Body of pancreas (tissue), 4 donors: ENCODE data around the gene ANKRD39. TPM values are rescaled to one million over a fixed set of nuclear protein-coding genes. Genes with fewer than 3 reads are reported as not detected.

Experiments
- ATAC-seq: fragments of 150-250 bp; one replicate; pipeline ENCODE4 v1.9.1; 2016
- DNase-seq, 4 donors: peaks; one replicate each; pipeline ENCODE4 v3.0.0-alpha.2; 2019
- H3K27ac ChIP-seq, 4 donors: fragments of 200-600 bp; sonication (generic); 1 replicate in 3 of 4; 2 replicates in 1 of 4; pipeline versions ENCODE4 v1.5.1 to v1.6.1; 2016 to 2019; ENCODE audit warnings: mild to moderate bottlenecking in 1 of 4, mixed read lengths in 1 of 4, moderate library complexity in 1 of 4
- H3K27me3 ChIP-seq, 2 donors: fragments of 200-600 bp; sonication (generic); one replicate each; pipeline ENCODE4 v1.6.0; 2016; ENCODE audit warnings: mild to moderate bottlenecking in 1 of 2
- H3K36me3 ChIP-seq, 2 donors: fragments of 200-600 bp; sonication (generic); replicated peaks in 1 of 2; 2 replicates each; pipeline ENCODE4 v1.5.1; 2016; ENCODE audit warnings: low read depth in 2 of 2; ENCODE audit not compliant: insufficient read depth in 1 of 2
- H3K4me1 ChIP-seq: fragments of 200-600 bp; sonication (generic); one replicate; pipeline ENCODE4 v1.6.0; 2016
- H3K4me3 ChIP-seq, 2 donors: fragments of 200-600 bp; sonication (generic); 1 replicate in 1 of 2; 2 replicates in 1 of 2; pipeline ENCODE4 v1.5.1; 2016 to 2019
- H3K9me3 ChIP-seq, 3 donors: fragments of 200-600 bp; sonication (generic); 1 replicate in 2 of 3; 2 replicates in 1 of 3; pipeline ENCODE4 v1.5.1; 2016
- POLR2A ChIP-seq, 3 donors: fragments of 450-650 bp; IDR thresholded peaks; one replicate each; pipeline ENCODE4 v1.6.1; 2016; ENCODE audit warnings: antibody characterized with exemption in 3 of 3, mild to moderate bottlenecking in 2 of 3
- WGBS, 2 donors: methylation state at CpG; one replicate each; pipeline ENCODE4 v1.1.5; 2017; 5-methylcytosine and 5-hydroxymethylcytosine counted together
- intact Hi-C: fragments of 100-400 bp; cut with DNase I; formaldehyde crosslinking; loops from one replicate; pipeline ENCODE4 v1.15.1; 2023
- total RNA-seq, 2 donors: library from RNA; depleted of rRNA; stranded (reverse); fragments of >200 nt; gene quantifications; one replicate each; pipeline ENCODE4 v1.1.0, GENCODE V29; 2016
- TF ChIP-seq, protein P1 (sequence below), 7 experiments: fragments of 450-650 bp in 4 of 7; fragments of 200-600 bp in 3 of 7; sonication (generic) in 3 of 7; IDR thresholded peaks; one replicate each; pipeline ENCODE4 v1.5.1; 2016 to 2019; ENCODE audit warnings: antibody characterized with exemption in 7 of 7

Gene ANKRD39
- total RNA-seq, 2 donors from 2014 or later, result 2.3 to 14.3 TPM

DNA sequence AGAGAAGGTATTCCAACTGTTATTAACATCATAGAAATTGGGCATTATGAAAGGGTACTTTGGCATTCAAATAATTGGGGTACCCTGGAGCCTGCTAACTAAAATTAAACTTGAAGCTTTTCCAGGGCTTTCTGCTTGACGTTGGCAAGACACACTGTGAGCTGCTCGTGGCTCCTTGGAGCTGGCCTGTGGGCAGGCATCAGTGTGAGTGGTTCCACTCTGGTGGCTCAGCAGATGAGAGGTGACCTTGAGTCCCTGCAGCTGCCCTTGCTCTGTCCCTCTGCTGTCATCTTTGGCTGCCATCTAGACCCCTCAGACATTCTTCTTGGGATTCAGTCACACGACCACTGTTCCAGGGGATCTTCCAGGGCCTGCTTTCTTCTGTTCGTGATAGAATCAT, 35.0 kb downstream of the ANKRD39 start:
- 70 to 100% methylated on average over 1 to 4 of the region's 4 CpGs for WGBS, 2 donors
- H3K27ac ChIP-seq, result peak overlapping the region in 1 of 4 donors; percentile 10
- no peaks in the 10 kb centered on the region for H3K9me3 ChIP-seq
- H3K27me3 ChIP-seq, result no peaks in the 10 kb centered on the region
- no peak overlapping the region for H3K4me3 ChIP-seq
- DNase-seq, result no peak
- TF ChIP-seq, protein P1, sequence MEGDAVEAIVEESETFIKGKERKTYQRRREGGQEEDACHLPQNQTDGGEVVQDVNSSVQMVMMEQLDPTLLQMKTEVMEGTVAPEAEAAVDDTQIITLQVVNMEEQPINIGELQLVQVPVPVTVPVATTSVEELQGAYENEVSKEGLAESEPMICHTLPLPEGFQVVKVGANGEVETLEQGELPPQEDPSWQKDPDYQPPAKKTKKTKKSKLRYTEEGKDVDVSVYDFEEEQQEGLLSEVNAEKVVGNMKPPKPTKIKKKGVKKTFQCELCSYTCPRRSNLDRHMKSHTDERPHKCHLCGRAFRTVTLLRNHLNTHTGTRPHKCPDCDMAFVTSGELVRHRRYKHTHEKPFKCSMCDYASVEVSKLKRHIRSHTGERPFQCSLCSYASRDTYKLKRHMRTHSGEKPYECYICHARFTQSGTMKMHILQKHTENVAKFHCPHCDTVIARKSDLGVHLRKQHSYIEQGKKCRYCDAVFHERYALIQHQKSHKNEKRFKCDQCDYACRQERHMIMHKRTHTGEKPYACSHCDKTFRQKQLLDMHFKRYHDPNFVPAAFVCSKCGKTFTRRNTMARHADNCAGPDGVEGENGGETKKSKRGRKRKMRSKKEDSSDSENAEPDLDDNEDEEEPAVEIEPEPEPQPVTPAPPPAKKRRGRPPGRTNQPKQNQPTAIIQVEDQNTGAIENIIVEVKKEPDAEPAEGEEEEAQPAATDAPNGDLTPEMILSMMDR (IDR thresholded peaks at IDR 0.05), result no peak
- no peak for TF ChIP-seq POLR2A (IDR thresholded peaks at IDR 0.05)
- ATAC-seq, result no peak
- H3K4me1 ChIP-seq, result peaks cover 72% of the 10 kb centered on the region
- peaks cover 4 to 12% of the 10 kb centered on the region in 2 donors for H3K36me3 ChIP-seq
- intact Hi-C loops, result no loop called here

DNA sequence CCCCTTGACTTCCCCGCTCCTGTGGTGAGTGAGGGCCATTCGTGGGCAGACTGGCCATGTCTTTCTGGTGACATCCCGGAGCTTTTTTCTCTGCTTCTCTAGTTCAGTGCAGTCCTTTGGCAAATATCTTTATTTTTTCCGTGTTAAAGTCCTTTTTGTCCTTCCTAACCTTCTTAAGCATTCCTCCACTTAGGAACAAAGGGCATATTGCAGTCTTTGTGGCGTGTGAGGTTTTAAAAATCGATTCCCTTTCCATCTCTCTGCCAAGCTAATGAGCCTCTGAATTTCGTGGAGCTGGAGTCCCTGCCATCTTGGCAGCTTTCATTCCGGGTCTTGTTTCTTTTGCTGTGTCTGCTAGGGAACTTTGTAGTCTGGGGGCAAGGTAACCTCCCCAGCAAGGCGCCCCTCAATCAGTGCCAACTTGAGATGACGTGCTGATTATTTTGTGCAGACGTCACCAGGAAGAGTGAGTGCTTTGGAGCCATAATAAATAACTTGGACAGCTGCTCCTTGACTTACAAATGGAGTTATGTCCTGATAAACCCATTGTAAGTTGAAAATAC, 36.6 kb downstream of the ANKRD39 start:
- intact Hi-C loops, result no loop called here
- Histone ChIP-seq H3K36me3 (peaks cover 0 to 4% of the 10 kb centered on the region in 2 donors), H3K9me3 (no peaks in the 10 kb centered on the region), H3K4me1 (peaks cover 81% of the 10 kb centered on the region), H3K4me3 (no peak overlapping the region), H3K27ac (peak overlapping the region in 3 of 4 donors; percentile 37 to 94 (median 67)), H3K27me3 (no peaks in the 10 kb centered on the region)
- ATAC-seq (no peak), DNase-seq (no peak)
- no peak for TF ChIP-seq POLR2A (IDR thresholded peaks at IDR 0.05)
- TF ChIP-seq, protein P1 (IDR thresholded peaks at IDR 0.05), result no peak
- 27 to 30% methylated on average over 11 of the region's 11 CpGs for WGBS, 2 donors

DNA sequence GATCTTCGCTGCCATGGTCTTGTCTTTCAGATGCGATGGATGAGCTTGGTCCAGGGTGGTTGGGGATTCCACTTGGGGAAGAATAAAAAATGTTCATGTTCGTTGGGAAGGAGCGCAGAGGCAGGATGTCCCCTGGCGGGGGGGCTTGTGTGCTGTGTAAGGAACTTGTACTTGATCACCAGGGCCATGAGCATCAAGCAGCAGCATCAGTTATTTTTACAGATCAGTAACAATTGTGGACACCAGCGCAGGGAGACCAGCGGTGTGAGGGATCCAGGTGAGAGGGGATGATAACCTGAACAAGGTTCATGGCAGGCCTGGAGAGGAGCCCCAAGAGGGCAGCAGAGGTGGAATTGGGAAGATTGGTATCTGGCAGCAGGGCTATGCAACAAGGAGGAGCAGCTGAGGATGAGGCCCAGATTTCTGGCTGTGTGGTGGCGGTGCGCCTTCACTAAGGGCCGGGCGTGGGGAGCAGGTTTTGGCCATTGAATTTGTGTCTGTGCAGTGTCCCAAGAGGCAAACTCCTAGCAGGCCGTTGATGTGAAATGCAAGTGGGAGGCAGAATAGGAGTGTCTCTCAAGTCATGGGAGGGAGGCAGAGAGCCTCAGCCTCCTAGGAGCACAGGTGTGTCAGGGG, 37.8 kb downstream of the ANKRD39 start:
- H3K27ac ChIP-seq, result peak overlapping the region; percentile 34 to 94 (median 52)
- no peaks in the 10 kb centered on the region for H3K27me3 ChIP-seq
- TF ChIP-seq POLR2A (IDR thresholded peaks at IDR 0.05), result no peak
- TF ChIP-seq, protein P1 (IDR thresholded peaks at IDR 0.05), result no peak
- H3K4me3 ChIP-seq, result no peak overlapping the region
- H3K9me3 ChIP-seq, result no peaks in the 10 kb centered on the region
- DNase-seq, result no peak
- WGBS, 2 donors, result 67 to 69% methylated on average over 12 of the region's 12 CpGs
- H3K4me1 ChIP-seq, result peaks cover 86% of the 10 kb centered on the region
- intact Hi-C loops, result no loop called here
- ATAC-seq, result no peak
- no peaks in the 10 kb centered on the region for H3K36me3 ChIP-seq

DNA sequence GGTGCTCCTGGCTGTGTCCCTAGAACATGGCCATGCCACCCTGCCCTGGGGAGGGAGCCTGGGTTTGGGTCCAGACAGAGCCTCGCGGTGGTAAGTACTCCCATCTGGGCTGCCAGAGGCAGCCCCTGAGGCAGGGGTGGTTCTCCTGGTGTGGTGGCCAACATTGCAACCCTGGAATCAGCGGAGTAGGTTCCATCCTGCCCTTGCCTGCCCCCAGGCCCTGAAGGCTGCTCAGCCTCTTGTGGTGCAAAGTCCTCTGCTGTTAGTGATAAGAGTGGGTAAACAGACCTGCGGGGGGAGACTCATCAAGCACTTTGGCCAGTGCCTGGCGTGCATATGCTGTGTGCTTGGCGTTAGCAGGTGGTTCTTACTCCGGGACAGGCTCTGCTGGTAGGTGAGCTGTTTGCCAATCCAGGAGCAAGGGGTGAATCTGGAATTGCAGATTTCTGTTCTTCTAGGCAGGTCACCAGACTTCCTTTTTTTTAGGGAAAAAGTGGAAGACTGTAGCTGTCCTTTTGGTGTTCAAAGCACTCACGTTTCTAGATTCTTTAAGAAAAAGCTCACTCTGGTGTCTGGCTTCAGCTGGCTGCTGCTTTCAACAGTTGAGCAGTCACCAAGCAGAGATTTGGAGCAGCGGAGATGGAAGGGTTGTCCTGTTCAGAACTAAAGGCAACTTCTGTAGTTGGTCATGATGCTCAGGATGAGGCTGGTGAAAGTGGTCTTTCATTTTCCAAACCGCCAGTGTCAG, 38.5 kb downstream of the ANKRD39 start:
- peak; percentile 87 to 95 (median 92) for DNase-seq
- WGBS, 2 donors, result 19 to 35% methylated on average over 8 to 10 of the region's 10 CpGs

More for the DNA sequence above, 38.5 kb downstream of the ANKRD39 start:
- H3K9me3 ChIP-seq, result no peaks in the 10 kb centered on the region
- H3K4me3 ChIP-seq, result no peak overlapping the region
- peak overlapping the region; percentile 34 to 94 (median 52) for H3K27ac ChIP-seq
- H3K36me3 ChIP-seq, result no peaks in the 10 kb centered on the region
- intact Hi-C loops, result no loop called here
- peak in 2 of 3 donors; percentile 43 to 50 for TF ChIP-seq POLR2A (IDR thresholded peaks at IDR 0.05)
- TF ChIP-seq, protein P1 (IDR thresholded peaks at IDR 0.05), result peak in 2 of 7 experiments; percentile 10 to 33
- H3K4me1 ChIP-seq, result peaks cover 81% of the 10 kb centered on the region
- ATAC-seq, result peak; percentile 53
- no peaks in the 10 kb centered on the region for H3K27me3 ChIP-seq
